Ectodermal cell (in vitro differentiated cells): Measurements from ENCODE around the gene GDPGP1.

Experiments
- H3K27ac ChIP-seq: 2 replicates; pipeline ENCODE4 v1.7.0; 2013; ENCODE audit warnings: mild to moderate bottlenecking, low read depth, low read length; ENCODE audit not compliant: insufficient read depth, poor library complexity, severe bottlenecking
- H3K27me3 ChIP-seq: 2 replicates; pipeline ENCODE4 v1.7.0; 2013; ENCODE audit warnings: mild to moderate bottlenecking, low read length; ENCODE audit not compliant: insufficient read depth, control insufficient read depth, poor library complexity, severe bottlenecking
- H3K36me3 ChIP-seq: one replicate; pipeline ENCODE4 v1.7.0; 2013; ENCODE audit warnings: low read length; ENCODE audit not compliant: control insufficient read depth, insufficient read depth
- H3K4me1 ChIP-seq: one replicate; pipeline ENCODE4 v1.7.0; 2013; ENCODE audit warnings: low read length; ENCODE audit not compliant: control insufficient read depth, insufficient read depth
- H3K4me3 ChIP-seq: 2 replicates; pipeline ENCODE4 v1.7.0; 2013; ENCODE audit warnings: low read depth, low read length, control low read depth; ENCODE audit not compliant: insufficient read depth
- H3K9me3 ChIP-seq: 2 replicates; pipeline ENCODE4 v1.7.0; 2013; ENCODE audit warnings: mild to moderate bottlenecking, low read length, moderate library complexity; ENCODE audit not compliant: control insufficient read depth
- WGBS, 2 experiments: methylation state at CpG; one replicate each; pipeline ENCODE4 v1.1.7; 2013; ENCODE audit warnings: missing lambda C conversion rate in 2 of 2; 5-methylcytosine and 5-hydroxymethylcytosine counted together

GDPGP1 gene

GRCh38 chr15:90205050-90205848 lies 28.8 kb upstream of the GDPGP1 start:
- H3K4me3 ChIP-seq: no peak overlapping the region
- H3K27me3 ChIP-seq: peaks cover 6% of the 10 kb centered on the region
- H3K4me1 ChIP-seq: peaks cover 4% of the 10 kb centered on the region
- no peaks in the 10 kb centered on the region for H3K36me3 ChIP-seq
- WGBS, 2 experiments: 92 to 94% methylated on average over 10 of the region's 10 CpGs
- no peaks in the 10 kb centered on the region for H3K9me3 ChIP-seq
- H3K27ac ChIP-seq: no peak overlapping the region

GRCh38 chr15:90205886-90206285 lies 28.1 kb upstream of the GDPGP1 start:
- no peak overlapping the region for H3K4me3 ChIP-seq
- no peak overlapping the region for H3K27ac ChIP-seq
- H3K4me1 ChIP-seq: peaks cover 4% of the 10 kb centered on the region
- H3K36me3 ChIP-seq: no peaks in the 10 kb centered on the region
- H3K9me3 ChIP-seq: no peaks in the 10 kb centered on the region
- H3K27me3 ChIP-seq: peaks cover 6% of the 10 kb centered on the region
- WGBS, 2 experiments: 93 to 94% methylated on average over 5 of the region's 5 CpGs

- peaks cover 4% of the 10 kb centered on the region for H3K4me1 ChIP-seq
- H3K27ac ChIP-seq: no peak overlapping the region
- H3K9me3 ChIP-seq: no peaks in the 10 kb centered on the region
- 94 to 96% methylated on average over 4 to 6 of the region's 6 CpGs for WGBS, 2 experiments
- H3K27me3 ChIP-seq: peaks cover 6% of the 10 kb centered on the region
- no peak overlapping the region for H3K4me3 ChIP-seq
- no peaks in the 10 kb centered on the region for H3K36me3 ChIP-seq
These were observed 26.8 kb upstream of the GDPGP1 start for GRCh38 chr15:90207252-90207651.

GRCh38 chr15:90208356-90208755 lies 25.7 kb upstream of the GDPGP1 start:
- Histone ChIP-seq H3K36me3 (no peaks in the 10 kb centered on the region), H3K9me3 (no peaks in the 10 kb centered on the region), H3K4me1 (no peaks in the 10 kb centered on the region), H3K27me3 (no peaks in the 10 kb centered on the region), H3K27ac (no peak overlapping the region), H3K4me3 (no peak overlapping the region)
- WGBS, 2 experiments: 92 to 96% methylated on average over 6 of the region's 6 CpGs

- Histone ChIP-seq H3K9me3 (no peaks in the 10 kb centered on the region), H3K36me3 (no peaks in the 10 kb centered on the region), H3K4me3 (no peak overlapping the region), H3K27me3 (no peaks in the 10 kb centered on the region), H3K27ac (no peak overlapping the region), H3K4me1 (no peaks in the 10 kb centered on the region)
- 93 to 95% methylated on average over 9 of the region's 9 CpGs for WGBS, 2 experiments
These were observed 24.4 kb upstream of the GDPGP1 start for GRCh38 chr15:90209591-90209990.

GRCh38 chr15:90210593-90210992 lies 23.4 kb upstream of the GDPGP1 start:
- Histone ChIP-seq H3K27me3 (no peaks in the 10 kb centered on the region), H3K27ac (no peak overlapping the region), H3K4me3 (no peak overlapping the region), H3K36me3 (no peaks in the 10 kb centered on the region), H3K4me1 (no peaks in the 10 kb centered on the region), H3K9me3 (no peaks in the 10 kb centered on the region)
- WGBS, 2 experiments: 94 to 95% methylated on average over 8 of the region's 8 CpGs

GRCh38 chr15:90211009-90211408 lies 23.0 kb upstream of the GDPGP1 start:
- Histone ChIP-seq H3K4me3 (no peak overlapping the region), H3K9me3 (no peaks in the 10 kb centered on the region), H3K36me3 (no peaks in the 10 kb centered on the region), H3K4me1 (no peaks in the 10 kb centered on the region), H3K27me3 (no peaks in the 10 kb centered on the region), H3K27ac (no peak overlapping the region)
- 92 to 95% methylated on average over 9 of the region's 9 CpGs for WGBS, 2 experiments

- Histone ChIP-seq H3K4me1 (no peaks in the 10 kb centered on the region), H3K27ac (no peak overlapping the region)
- WGBS, 2 experiments: 81 to 84% methylated on average over 13 of the region's 13 CpGs
These were observed 22.4 kb upstream of the GDPGP1 start for GRCh38 chr15:90211440-90212143.

GRCh38 chr15:90212221-90213098 lies 21.5 kb upstream of the GDPGP1 start:
- H3K4me1 ChIP-seq: no peaks in the 10 kb centered on the region
- no peaks in the 10 kb centered on the region for H3K9me3 ChIP-seq
- H3K27ac ChIP-seq: no peak overlapping the region
- H3K36me3 ChIP-seq: no peaks in the 10 kb centered on the region
- H3K27me3 ChIP-seq: no peaks in the 10 kb centered on the region
- 93 to 94% methylated on average over 34 to 35 of the region's 35 CpGs for WGBS, 2 experiments
- H3K4me3 ChIP-seq: no peak overlapping the region

More at GRCh38 chr15:90211440-90212143, 22.4 kb upstream of the GDPGP1 start:
- no peak overlapping the region for H3K4me3 ChIP-seq
- H3K36me3 ChIP-seq: no peaks in the 10 kb centered on the region
- H3K27me3 ChIP-seq: no peaks in the 10 kb centered on the region
- H3K9me3 ChIP-seq: no peaks in the 10 kb centered on the region
